MM.1S (cell line): ENCODE measurements around the gene RRP15.

ENCODE experiments used
- DNase-seq: peaks from one replicate; pipeline ENCODE4 v3.0.0-alpha.2; 2015
- H2AFZ ChIP-seq: fragments of 300-600 bp; sonication (generic); 2 replicates; pipeline ENCODE4 v1.6.0; 2016; ENCODE audit warnings: antibody characterized with exemption, low read length
- H3F3A ChIP-seq: fragments of 300-600 bp; sonication (generic); 2 replicates; pipeline ENCODE4 v1.6.1; 2016; ENCODE audit warnings: mild to moderate bottlenecking, antibody characterized with exemption, low read length, moderate library complexity, mixed read lengths; ENCODE audit not compliant: insufficient read depth
- H3K27ac ChIP-seq: fragments of 300-600 bp; sonication (generic); 2 replicates; pipeline ENCODE4 v1.5.1; 2016; ENCODE audit warnings: mild to moderate bottlenecking, low read length
- H3K27me3 ChIP-seq: fragments of 300-600 bp; sonication (generic); replicated peaks from 2 replicates; pipeline ENCODE4 v1.6.0; 2016; ENCODE audit warnings: low read length; ENCODE audit not compliant: insufficient read depth
- H3K36me3 ChIP-seq: fragments of 300-600 bp; sonication (generic); replicated peaks from 2 replicates; pipeline ENCODE4 v1.6.1; 2016; ENCODE audit warnings: mild to moderate bottlenecking, low read length, mixed read lengths; ENCODE audit not compliant: insufficient read depth
- H3K4me1 ChIP-seq: fragments of 300-600 bp; sonication (generic); 2 replicates; pipeline ENCODE4 v1.6.1; 2016; ENCODE audit warnings: low read length, mixed read lengths
- H3K4me2 ChIP-seq: fragments of 300-600 bp; sonication (generic); 2 replicates; pipeline ENCODE4 v1.6.0; 2016; ENCODE audit warnings: low read depth, low read length
- H3K4me3 ChIP-seq: fragments of 300-600 bp; sonication (generic); 2 replicates; pipeline ENCODE4 v1.5.1; 2016; ENCODE audit warnings: low read length, mixed read lengths
- H3K79me2 ChIP-seq: fragments of 300-600 bp; sonication (generic); 2 replicates; pipeline ENCODE4 v1.6.1; 2016; ENCODE audit warnings: mixed run types, low read length, mixed read lengths
- H3K9ac ChIP-seq: fragments of 300-600 bp; sonication (generic); 2 replicates; pipeline ENCODE4 v1.6.1; 2016; ENCODE audit warnings: low read length, mixed read lengths
- H3K9me2 ChIP-seq: fragments of 300-600 bp; sonication (generic); replicated peaks from 2 replicates; pipeline ENCODE4 v1.6.1; 2016; ENCODE audit warnings: mild to moderate bottlenecking, low read length, mixed read lengths; ENCODE audit not compliant: insufficient read depth
- H3K9me3 ChIP-seq: fragments of 300-600 bp; sonication (generic); replicated peaks from 2 replicates; pipeline ENCODE4 v1.6.1; 2016; ENCODE audit warnings: mild to moderate bottlenecking, low read length, mixed read lengths; ENCODE audit not compliant: insufficient read depth
- H4K20me1 ChIP-seq: fragments of 300-600 bp; sonication (generic); 2 replicates; pipeline ENCODE4 v1.6.1; 2016; ENCODE audit warnings: mild to moderate bottlenecking, low read length, moderate library complexity, mixed read lengths; ENCODE audit not compliant: insufficient read depth
- CTCF ChIP-seq: fragments of 300-600 bp; sonication (generic); IDR thresholded peaks from 2 replicates; pipeline ENCODE4 v1.5.1; 2016; ENCODE audit warnings: antibody characterized with exemption, low read length, mixed read lengths
- EZH2 ChIP-seq: fragments of 300-600 bp; sonication (generic); optimal IDR thresholded peaks from 2 replicates; pipeline ENCODE3; 2017; ENCODE audit warnings: low read depth, mild to moderate bottlenecking, antibody characterized with exemption, low read length, mixed read lengths
- EZH2phosphoT487 ChIP-seq: fragments of 300-600 bp; sonication (generic); IDR thresholded peaks from 2 replicates; pipeline ENCODE4 v1.6.1; 2018; ENCODE audit warnings: antibody characterized with exemption, low read length

RRP15 gene

GRCh38 chr1:218328769-218329168 is 43.7 kb downstream of the RRP15 start:
- Histone ChIP-seq H3K4me2 (no peak overlapping the region), H4K20me1 (no peaks in the 10 kb centered on the region), H3K36me3 (no peaks in the 10 kb centered on the region), H3K27me3 (no peaks in the 10 kb centered on the region), H3F3A (no peaks in the 10 kb centered on the region), H3K4me1 (no peaks in the 10 kb centered on the region), H3K9ac (no peak overlapping the region), H3K79me2 (no peaks in the 10 kb centered on the region), H2AFZ (no peak overlapping the region), H3K27ac (no peak overlapping the region), H3K9me3 (no peaks in the 10 kb centered on the region), H3K4me3 (no peak overlapping the region), H3K9me2 (no peaks in the 10 kb centered on the region)
- no peak for DNase-seq
- TF ChIP-seq CTCF, result no peak

- Histone ChIP-seq H3K4me1 (no peaks in the 10 kb centered on the region), H3K9ac (no peak overlapping the region), H3K9me3 (no peaks in the 10 kb centered on the region), H3K36me3 (no peaks in the 10 kb centered on the region), H3K27ac (no peak overlapping the region), H3K27me3 (no peaks in the 10 kb centered on the region), H2AFZ (no peak overlapping the region), H3K4me2 (no peak overlapping the region), H3K79me2 (no peaks in the 10 kb centered on the region), H4K20me1 (no peaks in the 10 kb centered on the region), H3K9me2 (no peaks in the 10 kb centered on the region), H3F3A (no peaks in the 10 kb centered on the region), H3K4me3 (no peak overlapping the region)
- peak; percentile 42 for DNase-seq
- peak; percentile 83 for TF ChIP-seq CTCF
- TF ChIP-seq EZH2phosphoT487, result no peak
Measured at GRCh38 chr1:218330043-218330623, 45.0 kb downstream of the RRP15 start.

GRCh38 chr1:218332416-218332815 is 47.3 kb downstream of the RRP15 start:
- Histone ChIP-seq H3K4me3 (no peak overlapping the region), H3F3A (no peaks in the 10 kb centered on the region), H3K36me3 (no peaks in the 10 kb centered on the region), H2AFZ (no peak overlapping the region), H3K27me3 (no peaks in the 10 kb centered on the region), H3K4me1 (no peaks in the 10 kb centered on the region), H3K9me2 (no peaks in the 10 kb centered on the region), H3K4me2 (no peak overlapping the region), H3K79me2 (no peaks in the 10 kb centered on the region), H3K9ac (no peak overlapping the region), H3K9me3 (no peaks in the 10 kb centered on the region), H3K27ac (no peak overlapping the region), H4K20me1 (no peaks in the 10 kb centered on the region)
- TF ChIP-seq EZH2phosphoT487 (no peak), EZH2 (no peak), CTCF (no peak)
- DNase-seq, result no peak
